ENCODE results near the gene DPM2.

The DPM2 gene

DNA sequence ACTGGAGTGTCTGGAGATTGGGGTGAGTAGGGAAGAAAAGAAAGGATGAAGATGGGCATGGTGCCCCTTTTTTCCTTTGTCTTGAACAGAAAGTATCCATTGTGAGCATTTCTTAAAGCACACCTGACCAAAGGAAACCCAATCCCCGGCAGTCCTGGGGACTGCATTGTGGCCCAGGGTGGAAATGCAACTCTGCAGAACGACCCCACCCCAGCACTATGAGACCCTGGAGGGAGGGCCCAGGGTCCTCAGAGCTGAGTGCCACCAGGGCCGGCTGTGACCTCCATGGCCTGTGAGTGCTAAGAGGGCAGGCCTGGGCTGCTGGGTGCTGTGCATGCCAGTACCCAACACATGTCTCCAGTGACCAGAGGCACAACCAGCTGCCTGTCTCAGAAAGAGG lies 24.6 kb upstream of the DPM2 start:
- Histone ChIP-seq H4K20me1 (ENCODE audit: insufficient read depth, low read length) (peaks cover 37% of the 10 kb centered on the region), H3K4me1 (ENCODE audit: insufficient read depth, low read length) (no peaks in the 10 kb centered on the region), H2AFZ (ENCODE audit: low read depth, low read length) (no peak overlapping the region), H3K9ac (ENCODE audit: low read depth, low read length) (no peak overlapping the region), H3K9me3 (ENCODE audit: insufficient read depth, low read length, severe bottlenecking) (no peaks in the 10 kb centered on the region), H3K36me3 (ENCODE audit: insufficient read depth, low read length) (no peaks in the 10 kb centered on the region), H3K27me3 (ENCODE audit: insufficient read depth, low read length, poor library complexity) (no peaks in the 10 kb centered on the region), H3K4me2 (ENCODE audit: insufficient read depth, low read length) (no peak overlapping the region), H3K27ac (ENCODE audit: low read length) (no peak overlapping the region), H3K4me3 (ENCODE audit: low read depth in 1 of 2, low read length in 2 of 2) (no peak overlapping the region), H3K79me2 (ENCODE audit: insufficient read depth, low read length) (no peaks in the 10 kb centered on the region; the same call in 1 of the 2 replicates)
- DNase-seq (no peak), ATAC-seq (ENCODE audit: insufficient read depth, low read depth) (no peak)
- TF ChIP-seq EZH2 (IDR thresholded peaks at IDR 0.05; ENCODE audit: borderline replicate concordance, low read depth, low read length, severe bottlenecking), result no peak
- TF ChIP-seq, protein P1, sequence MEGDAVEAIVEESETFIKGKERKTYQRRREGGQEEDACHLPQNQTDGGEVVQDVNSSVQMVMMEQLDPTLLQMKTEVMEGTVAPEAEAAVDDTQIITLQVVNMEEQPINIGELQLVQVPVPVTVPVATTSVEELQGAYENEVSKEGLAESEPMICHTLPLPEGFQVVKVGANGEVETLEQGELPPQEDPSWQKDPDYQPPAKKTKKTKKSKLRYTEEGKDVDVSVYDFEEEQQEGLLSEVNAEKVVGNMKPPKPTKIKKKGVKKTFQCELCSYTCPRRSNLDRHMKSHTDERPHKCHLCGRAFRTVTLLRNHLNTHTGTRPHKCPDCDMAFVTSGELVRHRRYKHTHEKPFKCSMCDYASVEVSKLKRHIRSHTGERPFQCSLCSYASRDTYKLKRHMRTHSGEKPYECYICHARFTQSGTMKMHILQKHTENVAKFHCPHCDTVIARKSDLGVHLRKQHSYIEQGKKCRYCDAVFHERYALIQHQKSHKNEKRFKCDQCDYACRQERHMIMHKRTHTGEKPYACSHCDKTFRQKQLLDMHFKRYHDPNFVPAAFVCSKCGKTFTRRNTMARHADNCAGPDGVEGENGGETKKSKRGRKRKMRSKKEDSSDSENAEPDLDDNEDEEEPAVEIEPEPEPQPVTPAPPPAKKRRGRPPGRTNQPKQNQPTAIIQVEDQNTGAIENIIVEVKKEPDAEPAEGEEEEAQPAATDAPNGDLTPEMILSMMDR (IDR thresholded peaks at IDR 0.05; ENCODE audit: borderline replicate concordance, extremely low read depth, low read length, poor library complexity, severe bottlenecking), result no peak

DNA sequence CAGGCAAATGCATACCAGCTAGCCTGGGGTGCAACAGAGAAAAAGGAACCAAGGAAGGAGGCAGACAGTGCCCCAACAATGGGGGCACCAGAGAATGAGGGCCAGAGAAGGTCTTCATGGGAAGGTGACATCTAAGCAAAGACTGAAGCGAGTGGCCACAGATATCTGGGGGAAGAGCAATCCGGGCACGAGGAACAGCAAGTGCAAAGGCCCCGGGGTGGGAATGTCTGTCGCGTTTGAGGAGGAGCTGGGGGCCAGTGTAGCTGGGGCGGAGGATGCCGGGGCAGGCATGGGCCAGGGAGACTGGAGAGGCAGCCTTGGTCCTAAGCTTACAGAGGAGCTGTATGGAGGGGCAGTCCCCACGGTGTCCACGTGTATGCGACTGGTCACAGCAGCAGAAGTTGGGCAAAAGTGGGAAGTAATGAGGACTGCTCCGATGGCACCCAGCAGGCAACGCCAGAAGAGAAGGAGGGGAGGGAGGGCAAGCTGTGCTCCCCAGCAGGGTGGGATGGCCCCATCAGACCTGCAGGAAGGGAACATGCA lies 24.0 kb upstream of the DPM2 start:
- Histone ChIP-seq H3K9ac (ENCODE audit: low read depth, low read length) (no peak overlapping the region), H2AFZ (ENCODE audit: low read depth, low read length) (no peak overlapping the region), H3K4me1 (ENCODE audit: insufficient read depth, low read length) (no peaks in the 10 kb centered on the region), H3K27ac (ENCODE audit: low read length) (no peak overlapping the region), H3K4me3 (ENCODE audit: low read depth in 1 of 2, low read length in 2 of 2) (no peak overlapping the region), H3K79me2 (ENCODE audit: insufficient read depth, low read length) (no peaks in the 10 kb centered on the region; the same call in 1 of the 2 replicates), H3K9me3 (ENCODE audit: insufficient read depth, low read length, severe bottlenecking) (no peaks in the 10 kb centered on the region), H3K4me2 (ENCODE audit: insufficient read depth, low read length) (no peak overlapping the region), H3K36me3 (ENCODE audit: insufficient read depth, low read length) (no peaks in the 10 kb centered on the region), H3K27me3 (ENCODE audit: insufficient read depth, low read length, poor library complexity) (no peaks in the 10 kb centered on the region), H4K20me1 (ENCODE audit: insufficient read depth, low read length) (peaks cover 31% of the 10 kb centered on the region)
- TF ChIP-seq EZH2 (IDR thresholded peaks at IDR 0.05; ENCODE audit: borderline replicate concordance, low read depth, low read length, severe bottlenecking), result no peak
- TF ChIP-seq, protein P1 (IDR thresholded peaks at IDR 0.05; ENCODE audit: borderline replicate concordance, extremely low read depth, low read length, poor library complexity, severe bottlenecking), result no peak
- ATAC-seq (ENCODE audit: insufficient read depth, low read depth), result no peak
- no peak for DNase-seq

DNA sequence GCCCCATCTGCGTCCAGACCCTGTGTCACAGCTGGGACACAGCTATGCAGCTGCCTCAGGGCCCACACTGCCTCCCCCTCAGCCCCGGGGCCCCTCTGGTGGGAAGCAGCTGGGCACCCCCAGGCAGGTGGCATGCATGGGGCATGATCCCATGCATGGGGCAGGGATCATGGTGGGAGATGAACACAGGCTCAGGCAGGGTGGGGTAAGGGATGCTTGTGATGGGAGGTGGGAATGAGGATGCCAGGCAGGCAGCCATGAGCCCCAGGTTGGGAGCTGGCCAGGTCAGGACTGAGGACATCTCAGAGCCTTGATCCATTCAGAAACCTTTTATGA lies 23.5 kb upstream of the DPM2 start:
- Histone ChIP-seq H3K27me3 (ENCODE audit: insufficient read depth, low read length, poor library complexity) (no peaks in the 10 kb centered on the region), H4K20me1 (ENCODE audit: insufficient read depth, low read length) (peaks cover 30% of the 10 kb centered on the region), H3K27ac (ENCODE audit: low read length) (no peak overlapping the region), H2AFZ (ENCODE audit: low read depth, low read length) (no peak overlapping the region), H3K4me2 (ENCODE audit: insufficient read depth, low read length) (no peak overlapping the region), H3K4me3 (ENCODE audit: low read depth in 1 of 2, low read length in 2 of 2) (no peak overlapping the region), H3K9ac (ENCODE audit: low read depth, low read length) (no peak overlapping the region), H3K4me1 (ENCODE audit: insufficient read depth, low read length) (no peaks in the 10 kb centered on the region), H3K9me3 (ENCODE audit: insufficient read depth, low read length, severe bottlenecking) (no peaks in the 10 kb centered on the region), H3K36me3 (ENCODE audit: insufficient read depth, low read length) (no peaks in the 10 kb centered on the region), H3K79me2 (ENCODE audit: insufficient read depth, low read length) (no peaks in the 10 kb centered on the region; the same call in 1 of the 2 replicates)
- TF ChIP-seq EZH2 (IDR thresholded peaks at IDR 0.05; ENCODE audit: borderline replicate concordance, low read depth, low read length, severe bottlenecking), result no peak
- TF ChIP-seq, protein P1 (IDR thresholded peaks at IDR 0.05; ENCODE audit: borderline replicate concordance, extremely low read depth, low read length, poor library complexity, severe bottlenecking), result no peak
- DNase-seq (no peak), ATAC-seq (ENCODE audit: insufficient read depth, low read depth) (no peak)

All from DND-41 (cell line).